PC-3 (cell line): ENCODE measurements around the gene PHC2.

Source experiments
- EZH2 ChIP-seq: fragments of 300-600 bp; sonication (generic); IDR thresholded peaks from one replicate; pipeline ENCODE4 v1.6.1; 2017; ENCODE audit warnings: antibody characterized with exemption, mild to moderate bottlenecking, low read length; ENCODE audit not compliant: unreplicated experiment
- EZH2phosphoT487 ChIP-seq: fragments of 300-600 bp; sonication (generic); IDR thresholded peaks from 2 replicates; pipeline ENCODE4 v1.6.1; 2018; ENCODE audit warnings: mild to moderate bottlenecking, antibody characterized with exemption, low read length, borderline replicate concordance
- TF ChIP-seq, protein P1 (sequence below): fragments of 300-600 bp; sonication (generic); conservative IDR thresholded peaks from 2 replicates; pipeline ENCODE4 v1.5.1; 2017; ENCODE audit warnings: antibody characterized with exemption, low read depth, mild to moderate bottlenecking, low read length

GRCh38 chr1:33297911-33298622, 132.8 kb downstream of the PHC2 start:
- TF ChIP-seq, protein P1, sequence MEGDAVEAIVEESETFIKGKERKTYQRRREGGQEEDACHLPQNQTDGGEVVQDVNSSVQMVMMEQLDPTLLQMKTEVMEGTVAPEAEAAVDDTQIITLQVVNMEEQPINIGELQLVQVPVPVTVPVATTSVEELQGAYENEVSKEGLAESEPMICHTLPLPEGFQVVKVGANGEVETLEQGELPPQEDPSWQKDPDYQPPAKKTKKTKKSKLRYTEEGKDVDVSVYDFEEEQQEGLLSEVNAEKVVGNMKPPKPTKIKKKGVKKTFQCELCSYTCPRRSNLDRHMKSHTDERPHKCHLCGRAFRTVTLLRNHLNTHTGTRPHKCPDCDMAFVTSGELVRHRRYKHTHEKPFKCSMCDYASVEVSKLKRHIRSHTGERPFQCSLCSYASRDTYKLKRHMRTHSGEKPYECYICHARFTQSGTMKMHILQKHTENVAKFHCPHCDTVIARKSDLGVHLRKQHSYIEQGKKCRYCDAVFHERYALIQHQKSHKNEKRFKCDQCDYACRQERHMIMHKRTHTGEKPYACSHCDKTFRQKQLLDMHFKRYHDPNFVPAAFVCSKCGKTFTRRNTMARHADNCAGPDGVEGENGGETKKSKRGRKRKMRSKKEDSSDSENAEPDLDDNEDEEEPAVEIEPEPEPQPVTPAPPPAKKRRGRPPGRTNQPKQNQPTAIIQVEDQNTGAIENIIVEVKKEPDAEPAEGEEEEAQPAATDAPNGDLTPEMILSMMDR, result no peak
- TF ChIP-seq EZH2, result no peak
- no peak for TF ChIP-seq EZH2phosphoT487
